Mammary epithelial cell (primary cell): Measurements from ENCODE around the gene VPS26B.

ENCODE experiments used
- EZH2 ChIP-seq: IDR thresholded peaks from 2 replicates; pipeline ENCODE4 v1.6.1; 2012; ENCODE audit warnings: low read length, inconsistent platforms, borderline replicate concordance
- TF ChIP-seq, protein P1 (sequence below), 2 donors: IDR thresholded peaks in 1 of 2; conservative IDR thresholded peaks in 1 of 2; 2 replicates each; pipeline ENCODE4 v1.5.1; 2011 to 2012; ENCODE audit warnings: inconsistent platforms in 2 of 2, low read length in 2 of 2, mild to moderate bottlenecking in 2 of 2, control low read depth in 1 of 2, low read depth in 1 of 2; ENCODE audit not compliant: insufficient read depth in 1 of 2; ENCODE audit errors: extremely low read depth in 1 of 2

DNA sequence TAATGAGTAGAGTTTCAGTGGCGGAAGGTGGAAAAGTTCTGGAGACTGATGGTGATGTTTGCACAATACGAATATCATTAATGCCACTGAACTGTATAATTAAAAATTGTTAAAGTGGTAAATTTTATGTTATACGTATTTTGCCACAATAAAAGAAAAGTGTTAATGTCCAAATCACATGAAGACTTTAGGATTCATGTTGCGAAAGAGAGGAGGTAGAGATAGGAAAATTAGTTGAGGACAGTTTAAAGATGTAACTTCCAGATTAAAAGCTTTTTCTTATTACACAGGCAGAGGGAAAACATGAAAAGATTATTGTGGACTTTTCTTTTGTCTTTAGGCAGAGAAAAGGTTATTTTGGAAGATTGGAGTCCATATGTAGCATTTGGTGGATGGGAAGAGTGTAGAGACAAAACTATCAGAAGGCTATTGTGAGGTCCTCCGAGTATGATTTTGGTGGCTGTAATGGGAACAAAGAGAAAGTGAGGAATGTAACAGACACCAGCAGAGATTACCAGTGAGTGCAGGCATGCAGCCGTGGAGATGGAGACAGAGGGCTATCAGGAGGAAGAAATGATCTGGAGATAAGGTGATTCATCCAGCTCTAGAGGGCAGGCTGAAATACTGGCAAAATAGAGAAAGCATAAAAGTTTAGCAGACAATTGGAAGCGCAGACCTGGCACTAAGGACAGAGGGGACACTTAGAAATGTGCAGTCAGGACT, 12.5 kb downstream of the VPS26B start:
- TF ChIP-seq, protein P1, sequence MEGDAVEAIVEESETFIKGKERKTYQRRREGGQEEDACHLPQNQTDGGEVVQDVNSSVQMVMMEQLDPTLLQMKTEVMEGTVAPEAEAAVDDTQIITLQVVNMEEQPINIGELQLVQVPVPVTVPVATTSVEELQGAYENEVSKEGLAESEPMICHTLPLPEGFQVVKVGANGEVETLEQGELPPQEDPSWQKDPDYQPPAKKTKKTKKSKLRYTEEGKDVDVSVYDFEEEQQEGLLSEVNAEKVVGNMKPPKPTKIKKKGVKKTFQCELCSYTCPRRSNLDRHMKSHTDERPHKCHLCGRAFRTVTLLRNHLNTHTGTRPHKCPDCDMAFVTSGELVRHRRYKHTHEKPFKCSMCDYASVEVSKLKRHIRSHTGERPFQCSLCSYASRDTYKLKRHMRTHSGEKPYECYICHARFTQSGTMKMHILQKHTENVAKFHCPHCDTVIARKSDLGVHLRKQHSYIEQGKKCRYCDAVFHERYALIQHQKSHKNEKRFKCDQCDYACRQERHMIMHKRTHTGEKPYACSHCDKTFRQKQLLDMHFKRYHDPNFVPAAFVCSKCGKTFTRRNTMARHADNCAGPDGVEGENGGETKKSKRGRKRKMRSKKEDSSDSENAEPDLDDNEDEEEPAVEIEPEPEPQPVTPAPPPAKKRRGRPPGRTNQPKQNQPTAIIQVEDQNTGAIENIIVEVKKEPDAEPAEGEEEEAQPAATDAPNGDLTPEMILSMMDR (conservative IDR thresholded peaks at IDR 0.05 in 1 of 2, IDR thresholded peaks at IDR 0.05 in 1 of 2; ENCODE audit: extremely low read depth in 1 of 2, insufficient read depth in 1 of 2, low read depth in 1 of 2, low read length in 2 of 2): no peak
- no peak for TF ChIP-seq EZH2
